Activated naive CD8-positive, alpha-beta T cell treated with anti-CD3 and anti-CD28 coated beads, Interleukin-2, amount 50 U/mL, for 16 hours (primary cell): Measurements from ENCODE around the gene HIVEP3.

Experiments used
- DNase-seq: peaks from one replicate; pipeline ENCODE4 v3.0.0-alpha.2; 2020; ENCODE audit warnings: low read depth, low spot score

Gene HIVEP3

GRCh38 chr1:41652384-41653265 is 266.1 kb downstream of the HIVEP3 start:
- no peak for DNase-seq

GRCh38 chr1:41650028-41650880 is 268.5 kb downstream of the HIVEP3 start:
- no peak for DNase-seq

GRCh38 chr1:41649396-41650027 is 269.2 kb downstream of the HIVEP3 start:
- no peak for DNase-seq

- no peak for DNase-seq
Observed at GRCh38 chr1:41648844-41649243, 269.9 kb downstream of the HIVEP3 start.

GRCh38 chr1:41648230-41648629 is 270.5 kb downstream of the HIVEP3 start:
- no peak for DNase-seq

GRCh38 chr1:41647221-41648135 is 271.2 kb downstream of the HIVEP3 start:
- DNase-seq = no peak

- DNase-seq = no peak
Observed at GRCh38 chr1:41646186-41646585, 272.5 kb downstream of the HIVEP3 start.

- DNase-seq = no peak
Observed at GRCh38 chr1:41645062-41645461, 273.7 kb downstream of the HIVEP3 start.

GRCh38 chr1:41642922-41643821 is 275.6 kb downstream of the HIVEP3 start:
- DNase-seq = no peak

- no peak for DNase-seq
Observed at GRCh38 chr1:41641941-41642527, 276.7 kb downstream of the HIVEP3 start.

- no peak for DNase-seq
Observed at GRCh38 chr1:41641475-41641814, 277.3 kb downstream of the HIVEP3 start.

- no peak for DNase-seq
Observed at GRCh38 chr1:41640756-41641474, 277.8 kb downstream of the HIVEP3 start.

GRCh38 chr1:41640141-41640751 is 278.5 kb downstream of the HIVEP3 start:
- no peak for DNase-seq

- DNase-seq = no peak
Observed at GRCh38 chr1:41639332-41639936, 279.3 kb downstream of the HIVEP3 start.

GRCh38 chr1:41638086-41639024 is 280.4 kb downstream of the HIVEP3 start:
- DNase-seq = no peak

GRCh38 chr1:41637367-41637766 is 281.4 kb downstream of the HIVEP3 start:
- DNase-seq = no peak

- DNase-seq = no peak
Observed at GRCh38 chr1:41633764-41634163, 285.0 kb downstream of the HIVEP3 start.
